ENCODE data around the gene LDHAL6B.

DNA sequence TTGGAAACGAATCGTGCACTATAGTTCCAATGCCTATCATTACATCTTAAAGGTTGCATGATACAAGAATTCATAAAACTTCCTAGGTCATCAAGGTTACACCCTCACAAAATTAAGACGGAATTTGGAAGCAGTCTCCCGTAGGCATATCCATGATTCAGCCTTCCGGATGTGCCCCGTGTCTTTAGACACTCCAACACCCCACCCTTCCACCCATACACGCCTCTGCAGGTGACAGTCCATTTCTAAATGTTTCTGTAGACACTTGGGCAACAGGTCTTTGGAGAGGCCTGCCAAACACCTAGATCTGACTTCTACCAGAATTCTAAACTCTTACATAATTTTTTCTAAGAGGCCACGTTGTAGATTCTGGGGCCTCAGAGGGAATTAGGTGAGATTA, 49.8 kb downstream of the LDHAL6B start:
- no peak for TF ChIP-seq CTCF (IDR thresholded peaks at IDR 0.05; ENCODE audit: insufficient read depth, low read length)
- TF ChIP-seq REST (IDR thresholded peaks at IDR 0.05; ENCODE audit: insufficient replicate concordance, low read depth), result no peak
- TF ChIP-seq POLR2AphosphoS5 (IDR thresholded peaks at IDR 0.05; ENCODE audit: low read depth), result no peak
- no peak for TF ChIP-seq GABPA (IDR thresholded peaks at IDR 0.05; ENCODE audit: low read depth)
- TF ChIP-seq SPI1 (IDR thresholded peaks at IDR 0.05; ENCODE audit: borderline replicate concordance, low read depth), result no peak

Measured in HL-60 (cell line).